Measurements from ENCODE around the gene KRTAP6-2.

KRTAP6-2 gene

DNA sequence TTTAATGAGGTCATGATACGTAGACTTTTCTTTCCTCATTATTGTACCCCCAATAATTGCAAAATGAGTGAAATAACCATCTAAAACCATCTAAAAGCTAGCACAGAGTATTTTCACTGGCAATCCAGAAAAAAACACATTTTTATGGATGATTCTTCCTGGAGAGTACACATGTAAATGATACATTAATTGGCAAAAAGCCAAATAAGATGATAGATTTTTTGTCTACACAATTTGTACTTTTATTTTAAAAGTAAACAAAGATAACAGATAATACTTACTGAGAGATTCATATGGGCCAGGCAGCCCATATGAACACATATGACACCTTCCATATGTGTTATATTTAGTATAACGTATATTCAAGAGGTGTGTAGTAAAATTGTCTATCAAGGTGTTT, 35.1 kb downstream of the KRTAP6-2 start:
- H3K27ac ChIP-seq (ENCODE audit: low read depth, low read length, poor library complexity, severe bottlenecking), result no peak overlapping the region
- no peaks in the 10 kb centered on the region for H3K36me3 ChIP-seq (ENCODE audit: insufficient read depth, low read length)
- H2AFZ ChIP-seq (ENCODE audit: low read length), result no peak overlapping the region
- no peaks in the 10 kb centered on the region for H3F3A ChIP-seq (ENCODE audit: insufficient read depth, low read length)
- no peak overlapping the region for H3K4me3 ChIP-seq (ENCODE audit: low read depth, low read length, poor library complexity, severe bottlenecking)
- H3K27me3 ChIP-seq (ENCODE audit: insufficient read depth, low read length), result no peaks in the 10 kb centered on the region
- no peaks in the 10 kb centered on the region for H4K20me1 ChIP-seq (ENCODE audit: insufficient read depth, low read length)
- no peaks in the 10 kb centered on the region for H3K79me2 ChIP-seq (ENCODE audit: insufficient read depth, low read length)
- H3K4me2 ChIP-seq (ENCODE audit: low read length), result no peak overlapping the region
- no peaks in the 10 kb centered on the region for H3K4me1 ChIP-seq (ENCODE audit: insufficient read depth, low read length, severe bottlenecking)
- TF ChIP-seq, protein P1, sequence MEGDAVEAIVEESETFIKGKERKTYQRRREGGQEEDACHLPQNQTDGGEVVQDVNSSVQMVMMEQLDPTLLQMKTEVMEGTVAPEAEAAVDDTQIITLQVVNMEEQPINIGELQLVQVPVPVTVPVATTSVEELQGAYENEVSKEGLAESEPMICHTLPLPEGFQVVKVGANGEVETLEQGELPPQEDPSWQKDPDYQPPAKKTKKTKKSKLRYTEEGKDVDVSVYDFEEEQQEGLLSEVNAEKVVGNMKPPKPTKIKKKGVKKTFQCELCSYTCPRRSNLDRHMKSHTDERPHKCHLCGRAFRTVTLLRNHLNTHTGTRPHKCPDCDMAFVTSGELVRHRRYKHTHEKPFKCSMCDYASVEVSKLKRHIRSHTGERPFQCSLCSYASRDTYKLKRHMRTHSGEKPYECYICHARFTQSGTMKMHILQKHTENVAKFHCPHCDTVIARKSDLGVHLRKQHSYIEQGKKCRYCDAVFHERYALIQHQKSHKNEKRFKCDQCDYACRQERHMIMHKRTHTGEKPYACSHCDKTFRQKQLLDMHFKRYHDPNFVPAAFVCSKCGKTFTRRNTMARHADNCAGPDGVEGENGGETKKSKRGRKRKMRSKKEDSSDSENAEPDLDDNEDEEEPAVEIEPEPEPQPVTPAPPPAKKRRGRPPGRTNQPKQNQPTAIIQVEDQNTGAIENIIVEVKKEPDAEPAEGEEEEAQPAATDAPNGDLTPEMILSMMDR (IDR thresholded peaks at IDR 0.05; ENCODE audit: low read length), result no peak
- no peak for TF ChIP-seq EZH2 (IDR thresholded peaks at IDR 0.05; ENCODE audit: borderline replicate concordance, low read length)
- no peaks in the 10 kb centered on the region for H3K9me3 ChIP-seq (ENCODE audit: low read length)
- no peaks in the 10 kb centered on the region for H3K9me2 ChIP-seq (ENCODE audit: low read depth, low read length)
- H3K9ac ChIP-seq (ENCODE audit: low read length), result no peak overlapping the region

DNA sequence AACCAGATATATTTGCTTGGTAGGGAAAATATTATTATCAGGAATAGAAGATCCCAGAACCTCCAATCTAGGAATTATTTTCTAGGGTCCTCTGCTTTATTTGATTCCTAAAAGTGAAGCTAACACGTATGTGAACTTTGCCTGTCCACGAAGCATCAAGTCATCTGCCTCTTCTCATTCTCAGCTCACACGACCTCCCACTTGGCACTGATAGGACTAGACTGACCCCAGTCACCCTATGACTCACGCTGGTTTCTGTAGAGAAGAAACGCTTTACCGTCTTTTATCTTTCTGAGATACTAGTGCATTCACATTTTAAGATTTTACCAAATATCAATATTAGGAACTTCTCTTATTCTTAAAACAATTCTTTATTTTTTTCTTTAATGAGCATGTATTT, 35.6 kb downstream of the KRTAP6-2 start:
- Histone ChIP-seq H3K9me3 (ENCODE audit: low read length) (no peaks in the 10 kb centered on the region), H3K27ac (ENCODE audit: low read depth, low read length, poor library complexity, severe bottlenecking) (no peak overlapping the region), H3K9me2 (ENCODE audit: low read depth, low read length) (no peaks in the 10 kb centered on the region), H4K20me1 (ENCODE audit: insufficient read depth, low read length) (no peaks in the 10 kb centered on the region), H3K79me2 (ENCODE audit: insufficient read depth, low read length) (no peaks in the 10 kb centered on the region), H3F3A (ENCODE audit: insufficient read depth, low read length) (no peaks in the 10 kb centered on the region), H3K9ac (ENCODE audit: low read length) (no peak overlapping the region), H3K27me3 (ENCODE audit: insufficient read depth, low read length) (no peaks in the 10 kb centered on the region), H3K4me3 (ENCODE audit: low read depth, low read length, poor library complexity, severe bottlenecking) (no peak overlapping the region), H3K36me3 (ENCODE audit: insufficient read depth, low read length) (no peaks in the 10 kb centered on the region), H3K4me2 (ENCODE audit: low read length) (no peak overlapping the region), H3K4me1 (ENCODE audit: insufficient read depth, low read length, severe bottlenecking) (no peaks in the 10 kb centered on the region), H2AFZ (ENCODE audit: low read length) (no peak overlapping the region)
- TF ChIP-seq, protein P1 (IDR thresholded peaks at IDR 0.05; ENCODE audit: low read length), result no peak
- no peak for TF ChIP-seq EZH2 (IDR thresholded peaks at IDR 0.05; ENCODE audit: borderline replicate concordance, low read length)

DNA sequence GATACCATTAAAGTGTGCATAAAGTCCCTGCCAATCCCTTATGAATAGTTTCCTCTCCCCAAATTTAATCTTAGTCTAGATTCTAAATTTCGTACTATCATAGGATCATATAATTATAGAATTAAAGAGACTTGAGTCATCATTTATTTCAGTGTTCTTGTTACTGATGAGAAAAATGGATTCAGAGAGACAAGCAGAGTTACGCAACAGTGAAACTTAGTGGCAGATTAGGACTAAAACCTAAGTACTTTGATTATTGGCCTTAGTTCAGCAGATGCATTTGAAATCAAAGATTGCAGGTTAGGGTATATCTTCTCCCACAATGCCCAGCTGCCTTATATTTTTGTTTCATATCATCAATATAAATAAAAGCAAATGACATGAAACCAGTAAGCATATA, 36.7 kb downstream of the KRTAP6-2 start:
- Histone ChIP-seq H3K4me1 (ENCODE audit: insufficient read depth, low read length, severe bottlenecking) (no peaks in the 10 kb centered on the region), H3K79me2 (ENCODE audit: insufficient read depth, low read length) (no peaks in the 10 kb centered on the region), H3K27ac (ENCODE audit: low read depth, low read length, poor library complexity, severe bottlenecking) (no peak overlapping the region), H3K4me3 (ENCODE audit: low read depth, low read length, poor library complexity, severe bottlenecking) (no peak overlapping the region), H3K9me3 (ENCODE audit: low read length) (no peaks in the 10 kb centered on the region), H3K9me2 (ENCODE audit: low read depth, low read length) (no peaks in the 10 kb centered on the region), H3F3A (ENCODE audit: insufficient read depth, low read length) (no peaks in the 10 kb centered on the region), H3K27me3 (ENCODE audit: insufficient read depth, low read length) (no peaks in the 10 kb centered on the region), H3K36me3 (ENCODE audit: insufficient read depth, low read length) (no peaks in the 10 kb centered on the region), H2AFZ (ENCODE audit: low read length) (no peak overlapping the region), H3K4me2 (ENCODE audit: low read length) (no peak overlapping the region), H4K20me1 (ENCODE audit: insufficient read depth, low read length) (no peaks in the 10 kb centered on the region), H3K9ac (ENCODE audit: low read length) (no peak overlapping the region)
- TF ChIP-seq, protein P1 (IDR thresholded peaks at IDR 0.05; ENCODE audit: low read length), result no peak
- no peak for TF ChIP-seq EZH2 (IDR thresholded peaks at IDR 0.05; ENCODE audit: borderline replicate concordance, low read length)

All from OCI-LY1 (cell line).